B cell (primary cell): ENCODE measurements around the gene HES4.
"Not testable (repeated sequence)": the region's sequence is repeated elsewhere in the genome, so short reads cannot be mapped to it uniquely, and the experiment has no call there.

Experiments
- CTCF ChIP-seq: fragments of 200-600 bp; IDR thresholded peaks from one replicate; pipeline ENCODE4 v1.8.0; 2022; ENCODE audit warnings: antibody characterized with exemption, mild to moderate bottlenecking
- EZH2 ChIP-seq: IDR thresholded peaks from 2 replicates; pipeline ENCODE4 v1.6.1; 2012; ENCODE audit warnings: borderline replicate concordance, low read depth, mild to moderate bottlenecking, moderate library complexity, low read length; ENCODE audit not compliant: insufficient read depth, poor library complexity, severe bottlenecking

DNA sequence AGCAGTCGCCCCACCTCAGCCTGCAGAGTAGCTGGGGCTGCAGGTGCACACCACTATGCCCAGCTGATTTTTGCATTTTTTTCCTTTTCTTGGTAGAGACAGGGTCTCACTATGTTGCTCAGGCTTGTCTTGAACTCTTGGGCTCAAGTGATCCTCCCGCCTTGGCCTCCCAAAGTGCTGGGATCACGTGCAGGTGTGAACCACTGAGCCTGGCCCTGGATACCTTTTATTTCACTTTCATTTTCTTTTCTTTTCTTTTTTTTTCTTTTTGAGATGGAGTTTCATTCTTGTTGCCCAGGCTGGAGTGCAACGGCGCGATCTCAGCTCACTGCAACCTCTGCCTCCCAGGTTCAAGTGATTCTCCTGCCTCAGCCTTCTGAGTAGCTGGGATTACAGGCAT is 8.6 kb downstream of the HES4 start:
- TF ChIP-seq EZH2, CTCF: not testable (repeated sequence)
